Tibial nerve (tissue), 3 donors: Measurements from ENCODE around the gene EMX2.

Source experiments
- EP300 ChIP-seq, 2 donors: sonication (generic); formaldehyde crosslinking; IDR thresholded peaks; one replicate each; pipeline ENCODE4 v1.6.1; 2017; ENCODE audit warnings: antibody characterized with exemption in 2 of 2, mild to moderate bottlenecking in 1 of 2
- POLR2A ChIP-seq, 2 donors: fragments of 450-650 bp; IDR thresholded peaks; one replicate each; pipeline ENCODE4 v1.6.1; 2017; ENCODE audit warnings: antibody characterized with exemption in 2 of 2, mild to moderate bottlenecking in 2 of 2, moderate library complexity in 2 of 2

- TF ChIP-seq EP300 (IDR thresholded peaks at IDR 0.05) (no peak), POLR2A (IDR thresholded peaks at IDR 0.05) (no peak)
Measured at GRCh38 chr10:117551330-117552155, 9.0 kb downstream of the EMX2 start.
